C4-2B (cell line): Measurements from ENCODE around the gene CSAD.

Experiments
- CTCF ChIP-seq: fragments of 450-650 bp; conservative IDR thresholded peaks from 2 replicates; pipeline ENCODE4 v1.5.1; 2017; ENCODE audit warnings: mild to moderate bottlenecking
- ZFX ChIP-seq: fragments of 450-650 bp; IDR thresholded peaks from 2 replicates; pipeline ENCODE4 v1.6.1; 2017

- no peak for TF ChIP-seq ZFX
- no peak for TF ChIP-seq CTCF
Measured at GRCh38 chr12:53182903-53183302, 2.2 kb upstream of the CSAD start.
